Endothelial cell of umbilical vein (primary cell): Measurements from ENCODE around the gene LRCH1. TPM values are rescaled to one million over a fixed set of nuclear protein-coding genes. Genes with fewer than 3 reads are reported as not detected.

ENCODE experiments used
- BruUV-seq: library from RNA; stranded (reverse); fragments of 400-500 nt; replicated peaks from 2 replicates; lab custom pipeline; 2021; lab: Mats Ljungman, UMichigan
- CTCF ChIA-PET: fragments of 300-600, 350-600 bp; sonication (Branson Sonifier 250); formaldehyde crosslinking; loops from one replicate; lab custom pipeline; 2021; ENCODE audit warnings: antibody characterized with exemption, inconsistent platforms; lab: Charles Lee
- POLR2A ChIA-PET: fragments of 300-600, 350-600 bp; sonication (Branson Sonifier 250); formaldehyde crosslinking; loops from one replicate; lab custom pipeline; 2021; ENCODE audit warnings: antibody characterized with exemption, inconsistent platforms; lab: Charles Lee
- DNase-seq: peaks from one replicate; pipeline ENCODE4 v3.0.0-alpha.2; 2011; ENCODE audit warnings: low read depth, low spot score
- FAIRE-seq: peaks from 2 replicates; lab custom pipeline; 2011; peaks lifted over from hg19 to GRCh38; lab: Jason Lieb, UNC
- H2AFZ ChIP-seq: 2 replicates; pipeline ENCODE4 v1.6.0; 2012; ENCODE audit warnings: low read depth, low read length, control low read depth, inconsistent platforms
- H3K27ac ChIP-seq: 2 replicates; pipeline ENCODE4 v1.5.1; 2011; ENCODE audit warnings: low read depth, mild to moderate bottlenecking, control low read depth, low read length, moderate library complexity; ENCODE audit not compliant: insufficient read depth
- H3K27me3 ChIP-seq, 2 experiments: 2 replicates each; pipeline versions ENCODE4 v1.6.0 to v1.6.1; 2011; ENCODE audit warnings: low read length in 2 of 2, mixed read lengths in 1 of 2; ENCODE audit not compliant: control insufficient read depth in 2 of 2, insufficient read depth in 2 of 2
- H3K36me3 ChIP-seq, 2 experiments: 2 replicates in 1 of 2; 3 replicates in 1 of 2; pipeline ENCODE4 v1.5.1; 2011; ENCODE audit warnings: low read length in 2 of 2, mild to moderate bottlenecking in 1 of 2, moderate library complexity in 1 of 2; ENCODE audit not compliant: control insufficient read depth in 2 of 2, insufficient read depth in 2 of 2; ENCODE audit errors: extremely low read depth in 1 of 2
- H3K4me1 ChIP-seq: 3 replicates; pipeline ENCODE4 v1.5.1; 2011; ENCODE audit warnings: mild to moderate bottlenecking, low read length; ENCODE audit not compliant: control insufficient read depth, insufficient read depth; ENCODE audit errors: extremely low read depth
- H3K4me2 ChIP-seq: 2 replicates; pipeline ENCODE4 v1.6.1; 2011; ENCODE audit warnings: low read length, control low read depth, mixed read lengths; ENCODE audit not compliant: insufficient read depth
- H3K4me3 ChIP-seq, 3 experiments: fragments of 200-600 bp in 1 of 3; sonication (generic), shearing (Covaris generic) in 1 of 3; replicated peaks in 1 of 3; 2 replicates each; pipeline ENCODE4 v1.5.1; 2011 to 2016; ENCODE audit warnings: control low read depth in 3 of 3, low read length in 3 of 3, mild to moderate bottlenecking in 2 of 3, inconsistent platforms in 1 of 3, low read depth in 1 of 3, moderate library complexity in 1 of 3; ENCODE audit not compliant: insufficient read depth in 1 of 3
- H3K79me2 ChIP-seq: 2 replicates; pipeline ENCODE4 v1.6.0; 2012; ENCODE audit warnings: low read length, inconsistent platforms; ENCODE audit not compliant: control insufficient read depth, insufficient read depth
- H3K9ac ChIP-seq: replicated peaks from 2 replicates; pipeline ENCODE3; 2011; ENCODE audit warnings: low read length, control low read depth; ENCODE audit not compliant: insufficient read depth; ENCODE audit errors: extremely low read depth
- H3K9me1 ChIP-seq: replicated peaks from 3 replicates; pipeline ENCODE4 v1.6.0; 2011; ENCODE audit warnings: mild to moderate bottlenecking, low read length; ENCODE audit not compliant: control insufficient read depth, insufficient read depth; ENCODE audit errors: extremely low read depth
- H3K9me3 ChIP-seq: replicated peaks from 2 replicates; pipeline ENCODE4 v1.5.1; 2012; ENCODE audit warnings: low read length, inconsistent platforms; ENCODE audit not compliant: control insufficient read depth, insufficient read depth
- H4K20me1 ChIP-seq: replicated peaks from 2 replicates; pipeline ENCODE3; 2011; ENCODE audit warnings: mild to moderate bottlenecking, low read length; ENCODE audit not compliant: control insufficient read depth, insufficient read depth; ENCODE audit errors: extremely low read depth
- EZH2 ChIP-seq: IDR thresholded peaks from 2 replicates; pipeline ENCODE4 v1.6.1; 2012; ENCODE audit warnings: borderline replicate concordance, low read depth, mild to moderate bottlenecking, moderate library complexity, low read length, inconsistent platforms; ENCODE audit not compliant: severe bottlenecking
- FOS ChIP-seq: IDR thresholded peaks from 2 replicates; pipeline ENCODE4 v1.6.1; 2011; ENCODE audit warnings: mild to moderate bottlenecking, low read length, moderate library complexity, borderline replicate concordance; ENCODE audit not compliant: insufficient read depth
- GATA2 ChIP-seq: IDR thresholded peaks from 2 replicates; pipeline ENCODE4 v1.7.0; 2011; ENCODE audit warnings: low read depth, mild to moderate bottlenecking, moderate library complexity, mixed read lengths, low read length; ENCODE audit not compliant: insufficient read length, insufficient read depth
- JUN ChIP-seq: IDR thresholded peaks from 2 replicates; pipeline ENCODE4 v1.6.1; 2011; ENCODE audit warnings: borderline replicate concordance, low read depth; ENCODE audit not compliant: insufficient read length, insufficient read depth
- MYC ChIP-seq: IDR thresholded peaks from one replicate; pipeline ENCODE4 v1.6.1; 2011; ENCODE audit warnings: mild to moderate bottlenecking, low read depth, low read length
- POLR2A ChIP-seq: IDR thresholded peaks from 2 replicates; pipeline ENCODE4 v1.6.1; 2012; ENCODE audit warnings: low read depth, mild to moderate bottlenecking, control low read depth, low read length
- POLR2AphosphoS5 ChIP-seq: IDR thresholded peaks from 2 replicates; pipeline ENCODE4 v1.6.1; 2012; ENCODE audit warnings: low read depth, mild to moderate bottlenecking, control low read depth, low read length, moderate library complexity; ENCODE audit not compliant: insufficient read depth
- dilution Hi-C: fragments of 300-500 bp; cut with MboI; formaldehyde crosslinking; loops from one replicate; pipeline ENCODE4 v1.15.0; 2019; ENCODE audit warnings: low sequenced_read_pairs; ENCODE audit not compliant: extremely low pct_ligation_motif_present
- intact Hi-C: fragments of 100-400 bp; cut with micrococcal nuclease; formaldehyde crosslinking; loops from one replicate; pipeline ENCODE4 v1.10.0; 2022
- polyA plus RNA-seq, 4 experiments: library from polyadenylated mRNA; depleted of rRNA in 3 of 4; stranded (reverse) in 3 of 4; unstranded in 1 of 4; fragments of >200 nt; gene quantifications; 2 replicates each; pipeline versions ENCODE4 v1.2.1 to v1.2.3, GENCODE V29; 2011 to 2012; ENCODE audit warnings: missing spikeins in 1 of 4
- total RNA-seq: library from RNA; stranded (reverse); gene quantifications from 2 replicates; pipeline ENCODE4 v1.2.3, GENCODE V29; 2021
- TF ChIP-seq, protein P1 (sequence below), 2 donors: IDR thresholded peaks; 1 replicate in 1 of 2; 2 replicates in 1 of 2; pipeline ENCODE4 v1.5.1; 2011; ENCODE audit warnings: low read length in 2 of 2, mild to moderate bottlenecking in 2 of 2, moderate library complexity in 2 of 2, control low read depth in 1 of 2, inconsistent platforms in 1 of 2, low read depth in 1 of 2; ENCODE audit not compliant: insufficient read depth in 1 of 2; ENCODE audit errors: extremely low read depth in 1 of 2
- TF ChIP-seq, protein P2 (sequence below): IDR thresholded peaks from 2 replicates; pipeline ENCODE4 v1.6.1; 2011; ENCODE audit not compliant: insufficient read depth, insufficient read length

The LRCH1 gene
- total and polyA plus RNA-seq, 2 donors (not counting 3 experiments of a cell fraction or from before 2014, with no cell fraction given) = 5.4 to 16.5 TPM

DNA sequence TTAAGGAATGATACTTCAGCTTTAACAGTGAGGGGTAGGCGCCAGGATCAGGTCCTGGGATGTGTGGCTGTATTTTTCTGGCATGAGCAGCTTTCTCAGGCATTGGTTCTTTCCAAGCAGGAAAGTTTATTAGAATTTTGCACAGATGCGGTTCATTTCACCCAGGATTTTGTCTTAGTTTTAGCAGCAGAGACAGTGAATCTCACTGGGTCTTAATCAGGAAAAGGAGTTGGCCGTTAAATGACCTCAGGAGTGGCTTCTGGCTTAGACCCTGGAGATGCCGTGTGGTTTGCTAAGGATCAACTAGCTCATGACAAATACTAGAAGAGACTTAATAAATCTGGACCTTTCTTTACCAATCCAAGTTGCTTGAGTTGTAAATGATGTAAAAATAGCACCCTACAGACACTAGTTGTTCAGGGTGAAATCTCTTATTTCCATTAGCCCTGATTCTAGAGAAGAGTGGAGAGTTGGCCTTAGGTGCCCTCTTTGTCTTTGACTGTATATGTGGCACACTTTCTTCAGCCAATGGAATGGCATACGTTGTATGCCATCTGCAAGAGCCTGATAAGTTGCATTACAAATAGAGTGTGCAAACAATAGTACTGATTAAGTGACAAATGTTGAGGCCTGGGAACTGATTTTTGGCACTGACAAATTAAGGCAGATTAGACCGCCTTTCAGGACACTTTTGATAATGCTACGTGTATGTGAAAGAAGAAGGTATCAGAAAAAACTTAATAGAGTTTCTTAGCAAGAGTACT lies 34.0 kb downstream of the LRCH1 start:
- dilution Hi-C loops = no loop called here
- ChIA-PET CTCF (interaction anchor here (1.6 kb wide), 1 partner anchor 24 kb away, joined by 3 read pairs; no protein-coding TSS in a partner anchor), POLR2A (no interaction called here)
- intact Hi-C loops = no loop called here
- Histone ChIP-seq H3K4me2 (no peak overlapping the region), H2AFZ (no peak overlapping the region), H3K79me2 (peaks cover 26% of the 10 kb centered on the region), H3K9me1 (no peaks in the 10 kb centered on the region), H3K27ac (no peak overlapping the region), H3K36me3 (no peaks in the 10 kb centered on the region), H3K27me3 (no peaks in the 10 kb centered on the region), H3K9ac (no peak overlapping the region), H3K4me1 (no peaks in the 10 kb centered on the region), H3K9me3 (no peaks in the 10 kb centered on the region), H4K20me1 (no peaks in the 10 kb centered on the region), H3K4me3 (no peak overlapping the region)
- no peak for DNase-seq
- FAIRE-seq = no peak
- TF ChIP-seq POLR2AphosphoS5 (no peak), GATA2 (no peak), FOS (no peak), EZH2 (no peak), POLR2A (no peak), JUN (no peak), MYC (no peak)
- TF ChIP-seq, protein P1, sequence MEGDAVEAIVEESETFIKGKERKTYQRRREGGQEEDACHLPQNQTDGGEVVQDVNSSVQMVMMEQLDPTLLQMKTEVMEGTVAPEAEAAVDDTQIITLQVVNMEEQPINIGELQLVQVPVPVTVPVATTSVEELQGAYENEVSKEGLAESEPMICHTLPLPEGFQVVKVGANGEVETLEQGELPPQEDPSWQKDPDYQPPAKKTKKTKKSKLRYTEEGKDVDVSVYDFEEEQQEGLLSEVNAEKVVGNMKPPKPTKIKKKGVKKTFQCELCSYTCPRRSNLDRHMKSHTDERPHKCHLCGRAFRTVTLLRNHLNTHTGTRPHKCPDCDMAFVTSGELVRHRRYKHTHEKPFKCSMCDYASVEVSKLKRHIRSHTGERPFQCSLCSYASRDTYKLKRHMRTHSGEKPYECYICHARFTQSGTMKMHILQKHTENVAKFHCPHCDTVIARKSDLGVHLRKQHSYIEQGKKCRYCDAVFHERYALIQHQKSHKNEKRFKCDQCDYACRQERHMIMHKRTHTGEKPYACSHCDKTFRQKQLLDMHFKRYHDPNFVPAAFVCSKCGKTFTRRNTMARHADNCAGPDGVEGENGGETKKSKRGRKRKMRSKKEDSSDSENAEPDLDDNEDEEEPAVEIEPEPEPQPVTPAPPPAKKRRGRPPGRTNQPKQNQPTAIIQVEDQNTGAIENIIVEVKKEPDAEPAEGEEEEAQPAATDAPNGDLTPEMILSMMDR (IDR thresholded peaks at IDR 0.05; ENCODE audit: extremely low read depth in 1 of 2, insufficient read depth in 1 of 2, low read depth in 1 of 2, low read length in 2 of 2) = no peak
- TF ChIP-seq, protein P2, sequence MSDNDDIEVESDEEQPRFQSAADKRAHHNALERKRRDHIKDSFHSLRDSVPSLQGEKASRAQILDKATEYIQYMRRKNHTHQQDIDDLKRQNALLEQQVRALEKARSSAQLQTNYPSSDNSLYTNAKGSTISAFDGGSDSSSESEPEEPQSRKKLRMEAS = no peak
- BruUV-seq = no TSS peak
